T-helper 2 cell treated with Interferon-gamma antibody and Interleukin-4, amounts not matched to agents 5 μg/mL and 100 μg/mL, for 36 hours (primary cell): ENCODE measurements around the gene GJE1.

Experiments
- DNase-seq: peaks from one replicate; pipeline ENCODE4 v3.0.0; 2021; ENCODE audit warnings: low spot score
- H3K27ac Mint-ChIP-seq: one replicate; pipeline ENCODE4 v1.8.0; 2021; ENCODE audit warnings: mild to moderate bottlenecking, mixed read lengths
- H3K27me3 Mint-ChIP-seq: one replicate; pipeline ENCODE4 v1.8.0; 2021; ENCODE audit warnings: low read depth, mixed read lengths
- H3K36me3 Mint-ChIP-seq: one replicate; pipeline ENCODE4 v1.8.0; 2021; ENCODE audit warnings: low read depth, mixed read lengths
- H3K4me1 Mint-ChIP-seq: one replicate; pipeline ENCODE4 v1.8.0; 2021; ENCODE audit warnings: low read depth, mixed read lengths
- H3K4me3 Mint-ChIP-seq: one replicate; pipeline ENCODE4 v1.8.0; 2022; ENCODE audit warnings: mild to moderate bottlenecking, moderate library complexity, mixed read lengths
- H3K9me3 Mint-ChIP-seq: one replicate; pipeline ENCODE4 v1.8.0; 2021; ENCODE audit warnings: mixed read lengths

GJE1 gene

DNA sequence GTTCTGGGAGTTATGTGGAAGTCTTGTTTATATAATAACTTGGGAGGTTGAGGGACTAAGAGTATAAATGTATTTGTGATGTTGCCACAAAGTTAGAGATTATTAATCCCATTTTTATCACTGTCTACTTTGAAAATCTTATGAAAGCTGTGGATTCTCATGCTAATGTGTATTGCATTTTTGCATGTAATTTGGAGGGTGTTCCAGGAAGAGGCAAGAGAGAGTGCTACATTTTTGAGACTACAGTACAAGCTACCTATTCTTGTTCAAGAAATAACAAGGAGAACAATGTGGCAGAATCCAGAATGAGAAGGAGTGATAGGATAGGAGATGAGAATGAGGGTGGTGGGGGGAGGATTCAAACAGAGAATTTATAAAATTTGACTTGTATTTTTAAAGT is 49.3 kb downstream of the GJE1 start:
- Mint-ChIP-seq H3K4me3 (no peak overlapping the region), H3K9me3 (peaks cover 11% of the 10 kb centered on the region), H3K27me3 (no peaks in the 10 kb centered on the region), H3K27ac (no peak overlapping the region), H3K4me1 (peaks cover 7% of the 10 kb centered on the region), H3K36me3 (peaks cover 22% of the 10 kb centered on the region)
- DNase-seq = no peak

DNA sequence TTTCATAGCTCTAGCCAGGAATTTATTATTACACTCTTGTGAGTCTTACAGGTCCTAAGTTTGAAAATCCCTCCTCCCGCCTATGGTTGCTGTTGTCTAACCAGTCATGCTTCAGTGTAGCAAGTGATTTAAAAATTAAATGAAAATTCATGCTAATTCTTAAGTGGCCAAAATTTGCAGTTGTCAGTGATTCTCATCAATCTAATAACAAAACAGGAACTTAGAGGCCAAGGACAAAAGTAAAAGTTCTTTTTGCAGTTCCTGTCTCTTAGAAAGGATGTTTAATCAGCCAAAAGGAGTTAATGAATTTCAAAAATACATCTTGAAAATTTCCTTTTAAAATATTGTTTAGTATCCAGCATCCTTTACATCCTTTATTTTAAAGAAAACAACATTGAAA is 50.6 kb downstream of the GJE1 start:
- DNase-seq = no peak
- H3K36me3 Mint-ChIP-seq = peaks cover 9% of the 10 kb centered on the region

DNA sequence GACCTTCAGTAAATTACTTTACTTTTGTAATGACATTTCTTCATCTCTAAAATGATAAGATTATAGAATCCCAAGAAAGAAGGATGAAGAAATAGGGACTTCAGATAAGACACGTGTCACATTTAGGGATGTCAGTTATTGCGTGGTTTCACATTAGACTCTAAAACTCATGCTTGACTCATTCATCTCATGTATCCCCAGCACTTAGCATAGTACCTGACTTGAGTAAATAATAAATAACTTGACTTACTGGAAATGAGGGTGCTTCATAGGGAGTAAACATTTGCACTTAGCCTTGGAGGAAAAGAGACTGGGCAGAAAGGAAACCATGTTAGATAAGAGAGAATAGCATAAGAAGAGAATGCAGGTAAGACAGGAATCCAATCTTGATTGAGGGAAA is 51.6 kb downstream of the GJE1 start:
- H3K9me3 Mint-ChIP-seq = no peaks in the 10 kb centered on the region
- H3K4me3 Mint-ChIP-seq = no peak overlapping the region
- H3K27ac Mint-ChIP-seq = no peak overlapping the region
- H3K27me3 Mint-ChIP-seq = no peaks in the 10 kb centered on the region
- DNase-seq = no peak
- H3K4me1 Mint-ChIP-seq = peaks cover 7% of the 10 kb centered on the region
- H3K36me3 Mint-ChIP-seq = peaks cover 10% of the 10 kb centered on the region

More for the DNA sequence above, 50.6 kb downstream of the GJE1 start:
- Mint-ChIP-seq H3K27ac (no peak overlapping the region), H3K4me3 (no peak overlapping the region), H3K27me3 (no peaks in the 10 kb centered on the region), H3K4me1 (peaks cover 7% of the 10 kb centered on the region), H3K9me3 (no peaks in the 10 kb centered on the region)
